ENCODE results near the gene NASP. TPM values are rescaled to one million over a fixed set of nuclear protein-coding genes. Genes with fewer than 3 reads are reported as not detected.

NASP gene
- total RNA-seq, 1 donor from 2014 or later: 29.5 TPM

GRCh38 chr1:45612941-45613579 is 29.2 kb downstream of the NASP start:
- ATAC-seq (no peak), DNase-seq (no peak)
- intact Hi-C loops (cut with micrococcal nuclease): no loop called here

- no peak for DNase-seq
- no peak for ATAC-seq
- intact Hi-C loops (cut with micrococcal nuclease): no loop called here
Measured at GRCh38 chr1:45615885-45616284, 32.0 kb downstream of the NASP start.

GRCh38 chr1:45617618-45618017 is 33.8 kb downstream of the NASP start:
- ATAC-seq (no peak), DNase-seq (no peak)
- intact Hi-C loops (cut with micrococcal nuclease): no loop called here

- no peak for DNase-seq
- intact Hi-C loops (cut with micrococcal nuclease): no loop called here
- ATAC-seq: no peak
Measured at GRCh38 chr1:45619149-45619921, 35.5 kb downstream of the NASP start.

- DNase-seq: no peak
- ATAC-seq: peak; percentile 5
- intact Hi-C loops (cut with micrococcal nuclease): no loop called here
Measured at GRCh38 chr1:45620588-45621500, 37.0 kb downstream of the NASP start.

DNA sequence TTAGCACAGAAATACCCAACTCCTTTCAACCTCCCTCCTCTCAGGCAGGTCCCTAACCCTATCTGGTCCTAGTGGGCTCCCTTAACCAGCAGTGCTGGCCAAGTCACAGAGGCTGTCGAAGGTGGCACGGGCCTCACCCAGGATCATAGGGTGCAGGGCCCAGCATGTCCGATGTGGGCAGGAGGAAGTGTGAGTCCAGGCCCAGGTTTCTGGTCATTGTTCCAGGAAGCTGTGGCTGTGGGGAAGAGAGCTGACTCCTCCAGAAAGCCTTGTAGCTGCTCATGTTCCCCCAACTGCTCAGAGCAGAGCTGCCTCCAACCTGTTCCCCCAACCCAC is 37.6 kb downstream of the NASP start:
- no peak for DNase-seq
- peak; percentile 20 for ATAC-seq
- intact Hi-C loops (cut with micrococcal nuclease): no loop called here

- intact Hi-C loops (cut with micrococcal nuclease): no loop called here
- ATAC-seq (peak; percentile 23), DNase-seq (no peak)
Measured at GRCh38 chr1:45621895-45622523, 38.2 kb downstream of the NASP start.

DNA sequence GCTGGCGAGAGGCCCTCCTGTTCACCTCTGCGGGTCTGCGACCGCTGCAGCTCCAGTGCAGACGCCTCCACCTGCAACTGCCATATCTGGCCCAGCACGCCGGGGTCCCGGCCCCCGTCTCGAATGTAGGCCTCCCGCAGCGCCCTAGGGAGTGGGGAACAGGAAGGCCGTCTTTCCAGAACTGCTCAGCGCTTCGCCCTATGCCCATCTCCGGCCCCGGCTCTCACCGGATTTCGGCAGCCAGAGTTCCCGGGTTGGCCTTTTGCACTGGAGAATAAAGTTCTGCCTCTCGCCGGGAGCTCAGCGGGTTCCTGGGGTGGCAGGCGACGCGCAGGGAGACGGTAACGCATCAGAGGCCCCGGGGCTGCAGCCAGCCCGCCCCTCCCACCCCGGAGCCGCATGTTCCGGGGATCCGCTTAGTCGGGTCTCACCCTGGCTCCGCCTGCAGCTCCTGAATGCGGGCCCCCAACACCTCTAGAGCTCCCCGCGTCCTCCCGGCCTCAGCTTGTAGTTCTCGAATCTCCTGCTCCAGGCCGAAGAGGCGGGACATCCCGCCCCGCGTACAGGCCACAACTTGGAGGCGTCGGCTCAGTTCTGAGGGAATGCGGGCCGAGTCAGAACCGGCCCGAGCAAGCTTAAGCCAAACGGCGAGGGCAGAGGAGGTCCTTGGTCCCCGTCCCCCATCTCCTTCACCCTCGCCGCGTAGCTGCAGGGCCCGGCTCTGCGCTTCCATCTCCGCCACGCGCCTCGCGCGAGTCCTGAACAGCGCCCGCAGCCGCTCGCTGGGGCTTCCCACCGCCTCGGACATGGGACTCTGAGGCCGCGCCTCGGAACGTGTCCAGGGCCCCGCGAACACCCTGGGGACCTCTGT is 38.9 kb downstream of the NASP start:
- DNase-seq (peak; percentile 52), ATAC-seq (peak; percentile 38)
- intact Hi-C loops (cut with micrococcal nuclease): no loop called here

DNA sequence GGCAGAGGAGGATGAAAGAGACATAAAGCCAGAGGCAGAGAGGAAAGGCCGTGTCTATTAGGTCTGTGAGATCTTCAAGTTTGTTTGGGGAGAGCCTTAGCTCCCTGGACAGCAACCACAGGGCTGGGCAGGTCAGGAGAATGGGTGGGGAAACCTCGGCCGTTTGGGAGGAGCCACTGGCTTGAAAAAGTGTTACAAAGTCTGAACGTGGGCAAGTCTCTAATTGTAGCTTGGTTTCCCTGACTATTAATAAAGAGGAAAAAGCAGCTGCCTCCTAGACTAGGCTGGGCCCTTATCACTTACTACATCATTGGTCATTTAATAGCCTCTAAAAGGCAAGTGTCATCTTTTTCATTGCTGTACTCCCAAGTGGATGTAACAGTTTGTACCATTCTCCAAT is 40.1 kb downstream of the NASP start, which contains the start of gene CCDC17:
CCDC17 (minus strand) TSS at position 83 of the 400 bp plus-strand sequence. CDS start 145 bp downstream, outside the sequence.
- intact Hi-C loops (cut with micrococcal nuclease): no loop called here
- no peak for DNase-seq
- ATAC-seq: no peak

GRCh38 chr1:45629035-45629434 is 45.2 kb downstream of the NASP start:
- intact Hi-C loops (cut with micrococcal nuclease): no loop called here
- ATAC-seq: no peak
- no peak for DNase-seq

GRCh38 chr1:45630429-45630828 is 46.6 kb downstream of the NASP start:
- intact Hi-C loops (cut with micrococcal nuclease): no loop called here
- no peak for DNase-seq
- no peak for ATAC-seq

- intact Hi-C loops (cut with micrococcal nuclease): no loop called here
- DNase-seq (no peak), ATAC-seq (peak; percentile 17)
Measured at GRCh38 chr1:45635211-45635610, 51.4 kb downstream of the NASP start.

- no peak for DNase-seq
- ATAC-seq: no peak
- intact Hi-C loops (cut with micrococcal nuclease): no loop called here
Measured at GRCh38 chr1:45640293-45640692, 56.5 kb downstream of the NASP start.

DNA sequence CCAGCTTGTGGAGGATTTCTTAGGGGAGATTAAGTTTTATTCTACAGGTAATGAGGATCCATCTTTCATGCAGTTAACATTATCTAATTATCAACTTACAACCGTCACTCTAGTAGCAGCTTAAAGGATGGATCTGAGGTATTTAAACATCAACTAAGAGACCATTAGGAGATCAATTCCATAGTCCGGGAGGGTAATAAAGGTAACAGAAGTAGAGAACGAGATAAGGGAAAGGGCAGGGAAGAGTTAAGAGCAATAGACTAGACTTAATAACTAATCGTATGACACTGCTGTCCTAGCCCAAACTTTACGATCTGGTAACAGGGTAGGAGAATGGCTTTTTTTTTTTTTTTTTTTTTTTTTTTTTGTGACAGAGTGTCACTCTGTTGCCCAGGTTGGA is 59.5 kb downstream of the NASP start:
- no peak for DNase-seq
- intact Hi-C loops (cut with micrococcal nuclease): no loop called here
- ATAC-seq: no peak

GRCh38 chr1:45643978-45644377 is 60.1 kb downstream of the NASP start:
- peak; percentile 22 for ATAC-seq
- intact Hi-C loops (cut with micrococcal nuclease): no loop called here
- DNase-seq: no peak

GRCh38 chr1:45644661-45645060 is 60.8 kb downstream of the NASP start:
- intact Hi-C loops (cut with micrococcal nuclease): no loop called here
- ATAC-seq: no peak
- no peak for DNase-seq

DNA sequence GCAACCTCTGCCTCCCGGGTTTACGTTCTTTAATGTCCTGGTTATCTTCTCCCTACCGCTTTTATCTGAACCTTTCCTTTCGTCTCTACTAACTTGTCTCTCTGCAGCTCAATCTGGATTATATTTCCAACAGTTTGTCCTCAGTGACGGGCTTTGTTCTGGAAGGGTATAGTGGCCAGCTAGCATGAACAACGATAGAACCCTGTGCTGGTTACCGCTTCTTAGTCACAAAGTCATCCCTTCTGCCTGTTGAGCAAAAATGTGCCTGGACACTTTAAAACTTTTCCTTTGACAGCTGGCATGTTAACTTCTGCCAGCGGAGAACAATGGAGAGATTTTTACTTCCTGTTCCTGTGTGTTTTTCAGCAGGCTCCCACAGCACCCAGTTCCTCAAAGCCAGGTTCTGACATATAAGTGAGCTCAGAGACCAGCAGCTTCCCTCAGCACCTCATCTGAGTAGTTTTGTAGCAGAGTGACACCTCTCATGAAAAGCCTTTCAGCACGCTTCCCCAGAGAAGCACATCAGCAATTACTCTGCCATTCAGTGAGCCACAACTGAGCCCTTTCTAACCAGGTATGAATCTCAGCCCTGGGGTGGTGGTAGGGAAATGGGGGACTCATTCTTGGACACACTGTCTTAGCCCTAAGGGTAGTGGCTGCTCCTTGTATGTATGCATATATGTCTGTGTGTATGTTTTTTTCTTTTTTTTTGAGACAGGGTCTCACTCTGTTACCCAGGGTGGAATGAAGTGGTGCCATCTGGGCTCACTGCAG is 63.6 kb downstream of the NASP start:
- ATAC-seq: peak; percentile 80
- intact Hi-C loops (cut with micrococcal nuclease): no loop called here
- no peak for DNase-seq
